Smooth muscle cell (in vitro differentiated cells): ENCODE measurements around the gene GAPDH. TPM values are rescaled to one million over a fixed set of nuclear protein-coding genes. Genes with fewer than 3 reads are reported as not detected.
"Not testable (repeated sequence)": the region's sequence is repeated elsewhere in the genome, so short reads cannot be mapped to it uniquely, and the experiment has no call there.

Experiments
- DNase-seq: peaks from one replicate; lab custom pipeline; 2025; ENCODE audit not compliant: unreplicated experiment; lab: John Stamatoyannopoulos, UW
- H2AFZ ChIP-seq: fragments of 200-600 bp; sonication (generic); 2 replicates; pipeline ENCODE4 v1.6.0; 2016; ENCODE audit warnings: antibody characterized with exemption, low read depth, mild to moderate bottlenecking
- H3F3A ChIP-seq: fragments of 200-600 bp; sonication (generic); 2 replicates; pipeline ENCODE4 v1.6.0; 2017; ENCODE audit warnings: antibody characterized with exemption, low read depth
- H3K27ac ChIP-seq: fragments of 200-600 bp; sonication (generic); 2 replicates; pipeline ENCODE4 v1.5.1; 2016; ENCODE audit warnings: low read depth, mild to moderate bottlenecking
- H3K27me3 ChIP-seq: fragments of 200-600 bp; sonication (generic); 2 replicates; pipeline ENCODE4 v1.6.1; 2016; ENCODE audit warnings: low read depth, mild to moderate bottlenecking
- H3K36me3 ChIP-seq: fragments of 200-600 bp; sonication (generic); 2 replicates; pipeline ENCODE4 v1.5.1; 2016; ENCODE audit warnings: low read depth
- H3K4me1 ChIP-seq: fragments of 200-600 bp; sonication (generic); 2 replicates; pipeline ENCODE4 v1.5.1; 2016; ENCODE audit warnings: low read depth
- H3K4me2 ChIP-seq: fragments of 200-600 bp; sonication (generic); 2 replicates; pipeline ENCODE4 v1.6.0; 2016; ENCODE audit warnings: mild to moderate bottlenecking
- H3K4me3 ChIP-seq: fragments of 200-600 bp; sonication (generic); 2 replicates; pipeline ENCODE4 v1.5.1; 2016; ENCODE audit warnings: mild to moderate bottlenecking
- H3K79me2 ChIP-seq: fragments of 200-600 bp; sonication (generic); 2 replicates; pipeline ENCODE4 v1.6.0; 2016; ENCODE audit warnings: low read depth, mild to moderate bottlenecking
- H3K9ac ChIP-seq: fragments of 200-600 bp; sonication (generic); 2 replicates; pipeline ENCODE4 v1.6.0; 2016; ENCODE audit warnings: low read depth
- H3K9me3 ChIP-seq: fragments of 200-600 bp; sonication (generic); replicated peaks from 2 replicates; pipeline ENCODE4 v1.5.1; 2016; ENCODE audit warnings: low read depth
- H4K20me1 ChIP-seq: fragments of 200-600 bp; sonication (generic); 2 replicates; pipeline ENCODE4 v1.6.0; 2016; ENCODE audit warnings: low read depth
- CTCF ChIP-seq: fragments of 200-600 bp; sonication (generic); IDR thresholded peaks from 2 replicates; pipeline ENCODE4 v1.5.1; 2017; ENCODE audit warnings: borderline replicate concordance, mild to moderate bottlenecking, antibody characterized with exemption; ENCODE audit not compliant: insufficient read depth, poor library complexity, severe bottlenecking
- WGBS: methylation state at CpG from one replicate; pipeline ENCODE4 v1.1.7; 2016; ENCODE audit warnings: low lambda C conversion rate; 5-methylcytosine and 5-hydroxymethylcytosine counted together
- polyA plus RNA-seq: library from polyadenylated mRNA; unstranded; fragments of >200 nt; fragmentation: Nextera tagmentation; extraction: Ambion mirVana; gene quantifications from 2 replicates; pipeline ENCODE4 v1.2.1, GENCODE V29; 2016
- total RNA-seq: library from RNA; depleted of rRNA; stranded (reverse); fragments of >200 nt; gene quantifications from 2 replicates; pipeline ENCODE4 v1.2.3, GENCODE V29; 2014

GAPDH gene
- total and polyA plus RNA-seq, 2 experiments from 2014 or later = 5,158 to 9,934 TPM

GRCh38 chr12:6554168-6555017 is 20.1 kb downstream of the GAPDH start:
- peaks cover 11% of the 10 kb centered on the region for H3F3A ChIP-seq

GRCh38 chr12:6555018-6555691 is 20.8 kb downstream of the GAPDH start:
- Histone ChIP-seq H3K9me3 (no peaks in the 10 kb centered on the region), H3K4me1 (peaks cover 11% of the 10 kb centered on the region), H3K36me3 (no peaks in the 10 kb centered on the region), H3K4me2 (peak overlapping the region; percentile 99), H3F3A (peaks cover 11% of the 10 kb centered on the region), H4K20me1 (peaks cover 32% of the 10 kb centered on the region), H3K9ac (peak overlapping the region; percentile 20), H3K27me3 (no peaks in the 10 kb centered on the region), H3K4me3 (peak overlapping the region; percentile 74), H2AFZ (no peak overlapping the region), H3K79me2 (peaks cover 21% of the 10 kb centered on the region), H3K27ac (peak overlapping the region; percentile 30)
- TF ChIP-seq CTCF = no peak
- WGBS = 4% methylated on average over 37 of the region's 61 CpGs
- no peak for DNase-seq

More at GRCh38 chr12:6554168-6555017, 20.1 kb downstream of the GAPDH start:
- Histone ChIP-seq H3K9me3 (no peaks in the 10 kb centered on the region), H3K79me2 (peaks cover 27% of the 10 kb centered on the region), H3K4me3 (peak overlapping the region; percentile 74), H3K4me1 (peaks cover 11% of the 10 kb centered on the region), H3K9ac (no peak overlapping the region), H3K27ac (peak overlapping the region; percentile 30), H4K20me1 (peaks cover 32% of the 10 kb centered on the region), H2AFZ (no peak overlapping the region), H3K4me2 (peak overlapping the region; percentile 99), H3K36me3 (no peaks in the 10 kb centered on the region), H3K27me3 (no peaks in the 10 kb centered on the region)
- no peak for DNase-seq
- WGBS = 16% methylated on average over 22 of the region's 22 CpGs
- TF ChIP-seq CTCF = peak; percentile 52

- WGBS = 88% methylated on average over 7 of the region's 7 CpGs
- H3K79me2 ChIP-seq, H3K4me2 ChIP-seq, H3K9ac ChIP-seq, H3K4me3 ChIP-seq, H3K27me3 ChIP-seq, H3K27ac ChIP-seq, H3K9me3 ChIP-seq, DNase-seq, H3K36me3 ChIP-seq, H3F3A ChIP-seq, H2AFZ ChIP-seq: not testable (repeated sequence)
- peaks cover 31% of the 10 kb centered on the region for H4K20me1 ChIP-seq
- H3K4me1 ChIP-seq = peaks cover 10% of the 10 kb centered on the region
Observed at GRCh38 chr12:6556496-6556817, 22.1 kb downstream of the GAPDH start.

GRCh38 chr12:6556857-6557256 is 22.5 kb downstream of the GAPDH start:
- H3K27ac ChIP-seq = no peak overlapping the region
- H3K4me3 ChIP-seq = no peak overlapping the region
- no peak overlapping the region for H3K4me2 ChIP-seq
- no peak overlapping the region for H2AFZ ChIP-seq
- DNase-seq = no peak
- peaks cover 7% of the 10 kb centered on the region for H3K4me1 ChIP-seq
- no peak overlapping the region for H3K9ac ChIP-seq
- peaks cover 6% of the 10 kb centered on the region for H3F3A ChIP-seq
- H4K20me1 ChIP-seq = peaks cover 29% of the 10 kb centered on the region
- no peaks in the 10 kb centered on the region for H3K36me3 ChIP-seq
- H3K9me3 ChIP-seq = no peaks in the 10 kb centered on the region
- WGBS = 97% methylated on average over 4 of the region's 4 CpGs
- peaks cover 6% of the 10 kb centered on the region for H3K79me2 ChIP-seq
- TF ChIP-seq CTCF = no peak
- H3K27me3 ChIP-seq = no peaks in the 10 kb centered on the region
